ENCODE data around the gene CPNE8.

DNA sequence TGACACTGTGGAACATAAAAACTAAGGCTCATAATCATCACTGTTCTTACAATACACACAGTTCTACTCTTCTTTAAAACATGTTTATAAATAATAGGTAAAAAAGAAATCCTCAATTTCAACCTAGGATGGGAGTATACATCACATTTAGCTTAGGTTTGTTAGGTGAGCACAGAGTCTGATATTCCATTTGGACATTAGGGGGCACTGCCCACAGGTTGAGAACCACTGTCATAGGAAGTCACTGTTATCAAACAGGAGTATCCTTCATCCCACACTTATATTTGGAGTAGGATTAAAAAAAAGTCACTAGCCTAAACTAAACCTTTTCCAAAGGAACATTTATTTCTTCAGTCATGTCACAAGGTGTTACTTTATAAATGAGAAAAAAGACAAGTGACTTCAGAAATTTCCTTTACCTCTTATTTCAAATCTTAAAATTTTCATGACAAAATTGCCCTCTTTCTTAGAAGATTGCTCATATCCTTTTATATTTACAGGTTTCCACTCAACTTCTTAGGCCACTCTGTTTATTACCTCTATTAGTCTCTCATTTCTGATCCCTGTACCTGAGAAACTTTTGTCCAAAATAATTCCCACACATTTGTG lies 240.6 kb downstream of the CPNE8 start:
- TF ChIP-seq, protein P1, sequence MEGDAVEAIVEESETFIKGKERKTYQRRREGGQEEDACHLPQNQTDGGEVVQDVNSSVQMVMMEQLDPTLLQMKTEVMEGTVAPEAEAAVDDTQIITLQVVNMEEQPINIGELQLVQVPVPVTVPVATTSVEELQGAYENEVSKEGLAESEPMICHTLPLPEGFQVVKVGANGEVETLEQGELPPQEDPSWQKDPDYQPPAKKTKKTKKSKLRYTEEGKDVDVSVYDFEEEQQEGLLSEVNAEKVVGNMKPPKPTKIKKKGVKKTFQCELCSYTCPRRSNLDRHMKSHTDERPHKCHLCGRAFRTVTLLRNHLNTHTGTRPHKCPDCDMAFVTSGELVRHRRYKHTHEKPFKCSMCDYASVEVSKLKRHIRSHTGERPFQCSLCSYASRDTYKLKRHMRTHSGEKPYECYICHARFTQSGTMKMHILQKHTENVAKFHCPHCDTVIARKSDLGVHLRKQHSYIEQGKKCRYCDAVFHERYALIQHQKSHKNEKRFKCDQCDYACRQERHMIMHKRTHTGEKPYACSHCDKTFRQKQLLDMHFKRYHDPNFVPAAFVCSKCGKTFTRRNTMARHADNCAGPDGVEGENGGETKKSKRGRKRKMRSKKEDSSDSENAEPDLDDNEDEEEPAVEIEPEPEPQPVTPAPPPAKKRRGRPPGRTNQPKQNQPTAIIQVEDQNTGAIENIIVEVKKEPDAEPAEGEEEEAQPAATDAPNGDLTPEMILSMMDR (IDR thresholded peaks at IDR 0.05; ENCODE audit: poor library complexity), result peak; percentile 50
- no peak for TF ChIP-seq EZH2 (IDR thresholded peaks at IDR 0.05; ENCODE audit: borderline replicate concordance)

Data from hepatocyte (in vitro differentiated cells).